Astrocyte (in vitro differentiated cells and primary cell): ENCODE measurements around the gene NAIF1. TPM values are rescaled to one million over a fixed set of nuclear protein-coding genes. Genes with fewer than 3 reads are reported as not detected.

Source experiments
- DNase-seq: peaks from one replicate; pipeline ENCODE4 v3.0.0-alpha.2; 2010; ENCODE audit warnings: low read depth
- FAIRE-seq: peaks from 2 replicates; lab custom pipeline; 2011; peaks lifted over from hg19 to GRCh38; lab: Jason Lieb, UNC
- H2AFZ ChIP-seq: 2 replicates; pipeline ENCODE4 v1.6.0; 2012; ENCODE audit warnings: low read depth, low read length, inconsistent platforms
- H3K27ac ChIP-seq: 2 replicates; pipeline ENCODE4 v1.5.1; 2011; ENCODE audit warnings: low read depth, low read length, inconsistent platforms
- H3K27me3 ChIP-seq: 2 replicates; pipeline ENCODE4 v1.6.0; 2011; ENCODE audit warnings: low read length, inconsistent platforms; ENCODE audit not compliant: insufficient read depth
- H3K36me3 ChIP-seq: 2 replicates; pipeline ENCODE4 v1.5.1; 2011; ENCODE audit warnings: low read length, inconsistent platforms; ENCODE audit not compliant: insufficient read depth
- H3K4me1 ChIP-seq: 2 replicates; pipeline ENCODE4 v1.5.1; 2011; ENCODE audit warnings: low read length, inconsistent platforms; ENCODE audit not compliant: insufficient read depth
- H3K4me2 ChIP-seq: 2 replicates; pipeline ENCODE4 v1.6.0; 2012; ENCODE audit warnings: low read length, inconsistent platforms
- H3K4me3 ChIP-seq: 2 replicates; pipeline ENCODE4 v1.5.1; 2011; ENCODE audit warnings: low read depth, mild to moderate bottlenecking, low read length, inconsistent platforms; ENCODE audit not compliant: insufficient read depth
- H3K79me2 ChIP-seq: 2 replicates; pipeline ENCODE4 v1.6.0; 2012; ENCODE audit warnings: mild to moderate bottlenecking, low read length, inconsistent platforms; ENCODE audit not compliant: insufficient read depth
- H3K9ac ChIP-seq: 2 replicates; pipeline ENCODE4 v1.6.0; 2012; ENCODE audit warnings: mild to moderate bottlenecking, low read length, inconsistent platforms
- H3K9me3 ChIP-seq: 2 replicates; pipeline ENCODE4 v1.5.1; 2012; ENCODE audit warnings: low read depth, mild to moderate bottlenecking, low read length, inconsistent platforms; ENCODE audit not compliant: insufficient read depth
- H4K20me1 ChIP-seq: 2 replicates; pipeline ENCODE4 v1.6.0; 2012; ENCODE audit warnings: low read length, inconsistent platforms; ENCODE audit not compliant: insufficient read depth
- H3K27ac Mint-ChIP-seq: one replicate; pipeline ENCODE4 v1.8.0; 2021; ENCODE audit warnings: mild to moderate bottlenecking, mixed read lengths; ENCODE audit not compliant: unreplicated experiment
- H3K27me3 Mint-ChIP-seq: one replicate; pipeline ENCODE4 v1.8.0; 2021; ENCODE audit warnings: low read depth, mixed read lengths; ENCODE audit not compliant: unreplicated experiment
- H3K36me3 Mint-ChIP-seq: one replicate; pipeline ENCODE4 v1.8.0; 2021; ENCODE audit warnings: low read depth, mixed read lengths; ENCODE audit not compliant: unreplicated experiment
- H3K4me1 Mint-ChIP-seq: one replicate; pipeline ENCODE4 v1.8.0; 2021; ENCODE audit warnings: low read depth, mixed read lengths; ENCODE audit not compliant: unreplicated experiment
- H3K4me3 Mint-ChIP-seq: one replicate; pipeline ENCODE4 v1.8.0; 2021; ENCODE audit warnings: mild to moderate bottlenecking, moderate library complexity, mixed read lengths; ENCODE audit not compliant: unreplicated experiment
- H3K9me3 Mint-ChIP-seq: one replicate; pipeline ENCODE4 v1.8.0; 2021; ENCODE audit warnings: mild to moderate bottlenecking, mixed read lengths; ENCODE audit not compliant: unreplicated experiment
- EZH2 ChIP-seq: IDR thresholded peaks from 2 replicates; pipeline ENCODE4 v1.6.1; 2012; ENCODE audit warnings: mild to moderate bottlenecking, low read length, inconsistent platforms; ENCODE audit not compliant: insufficient read depth
- total RNA-seq: library from RNA; stranded (reverse); gene quantifications from 2 replicates; pipeline ENCODE4 v1.2.1, GENCODE V29; 2021
- TF ChIP-seq, protein P1 (sequence below): IDR thresholded peaks from 2 replicates; pipeline ENCODE4 v1.5.1; 2011; ENCODE audit warnings: low read depth, mild to moderate bottlenecking, inconsistent platforms, low read length, moderate library complexity; ENCODE audit not compliant: insufficient read depth

The NAIF1 gene
- total RNA-seq, 1 donor from 2014 or later = 10.2 TPM

DNA sequence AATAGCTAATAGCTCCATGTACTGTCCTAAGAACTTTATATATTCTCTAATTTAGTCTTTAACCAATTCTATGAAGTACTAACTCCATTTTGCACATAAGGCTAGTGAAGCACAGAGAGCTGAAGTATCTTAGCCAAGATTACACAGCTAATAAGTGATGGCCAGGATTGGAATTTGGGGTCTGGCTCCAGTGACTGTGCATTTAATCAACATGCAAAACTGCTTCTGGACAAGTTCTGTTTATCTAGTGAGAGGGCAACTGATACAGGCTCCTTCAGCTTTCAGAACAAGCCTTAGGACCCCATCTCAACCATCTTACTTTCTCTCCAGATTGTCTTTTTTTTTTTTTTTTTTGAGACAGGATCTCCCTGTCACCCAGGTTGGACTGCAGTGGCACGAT, 22.2 kb upstream of the NAIF1 start:
- H3K27ac Mint-ChIP-seq = no peak overlapping the region
- no peak for FAIRE-seq
- TF ChIP-seq EZH2 = no peak
- TF ChIP-seq, protein P1, sequence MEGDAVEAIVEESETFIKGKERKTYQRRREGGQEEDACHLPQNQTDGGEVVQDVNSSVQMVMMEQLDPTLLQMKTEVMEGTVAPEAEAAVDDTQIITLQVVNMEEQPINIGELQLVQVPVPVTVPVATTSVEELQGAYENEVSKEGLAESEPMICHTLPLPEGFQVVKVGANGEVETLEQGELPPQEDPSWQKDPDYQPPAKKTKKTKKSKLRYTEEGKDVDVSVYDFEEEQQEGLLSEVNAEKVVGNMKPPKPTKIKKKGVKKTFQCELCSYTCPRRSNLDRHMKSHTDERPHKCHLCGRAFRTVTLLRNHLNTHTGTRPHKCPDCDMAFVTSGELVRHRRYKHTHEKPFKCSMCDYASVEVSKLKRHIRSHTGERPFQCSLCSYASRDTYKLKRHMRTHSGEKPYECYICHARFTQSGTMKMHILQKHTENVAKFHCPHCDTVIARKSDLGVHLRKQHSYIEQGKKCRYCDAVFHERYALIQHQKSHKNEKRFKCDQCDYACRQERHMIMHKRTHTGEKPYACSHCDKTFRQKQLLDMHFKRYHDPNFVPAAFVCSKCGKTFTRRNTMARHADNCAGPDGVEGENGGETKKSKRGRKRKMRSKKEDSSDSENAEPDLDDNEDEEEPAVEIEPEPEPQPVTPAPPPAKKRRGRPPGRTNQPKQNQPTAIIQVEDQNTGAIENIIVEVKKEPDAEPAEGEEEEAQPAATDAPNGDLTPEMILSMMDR = no peak
- peaks cover 73% of the 10 kb centered on the region for H3K79me2 ChIP-seq
- no peak overlapping the region for H3K4me3 ChIP-seq
- peaks cover 34% of the 10 kb centered on the region for H3K4me1 ChIP-seq
- H3K9me3 Mint-ChIP-seq = no peaks in the 10 kb centered on the region
- no peaks in the 10 kb centered on the region for H3K9me3 ChIP-seq
- H3K36me3 Mint-ChIP-seq = peaks cover 4% of the 10 kb centered on the region
- H3K4me3 Mint-ChIP-seq = no peak overlapping the region
- H3K9ac ChIP-seq = no peak overlapping the region
- no peak overlapping the region for H3K4me2 ChIP-seq
- peaks cover 18% of the 10 kb centered on the region for H4K20me1 ChIP-seq
- peaks cover 4% of the 10 kb centered on the region for H3K36me3 ChIP-seq
- H3K4me1 Mint-ChIP-seq = peaks cover 9% of the 10 kb centered on the region
- no peaks in the 10 kb centered on the region for H3K27me3 ChIP-seq
- DNase-seq = no peak
- no peak overlapping the region for H3K27ac ChIP-seq
- H3K27me3 Mint-ChIP-seq = no peaks in the 10 kb centered on the region
- H2AFZ ChIP-seq = no peak overlapping the region

DNA sequence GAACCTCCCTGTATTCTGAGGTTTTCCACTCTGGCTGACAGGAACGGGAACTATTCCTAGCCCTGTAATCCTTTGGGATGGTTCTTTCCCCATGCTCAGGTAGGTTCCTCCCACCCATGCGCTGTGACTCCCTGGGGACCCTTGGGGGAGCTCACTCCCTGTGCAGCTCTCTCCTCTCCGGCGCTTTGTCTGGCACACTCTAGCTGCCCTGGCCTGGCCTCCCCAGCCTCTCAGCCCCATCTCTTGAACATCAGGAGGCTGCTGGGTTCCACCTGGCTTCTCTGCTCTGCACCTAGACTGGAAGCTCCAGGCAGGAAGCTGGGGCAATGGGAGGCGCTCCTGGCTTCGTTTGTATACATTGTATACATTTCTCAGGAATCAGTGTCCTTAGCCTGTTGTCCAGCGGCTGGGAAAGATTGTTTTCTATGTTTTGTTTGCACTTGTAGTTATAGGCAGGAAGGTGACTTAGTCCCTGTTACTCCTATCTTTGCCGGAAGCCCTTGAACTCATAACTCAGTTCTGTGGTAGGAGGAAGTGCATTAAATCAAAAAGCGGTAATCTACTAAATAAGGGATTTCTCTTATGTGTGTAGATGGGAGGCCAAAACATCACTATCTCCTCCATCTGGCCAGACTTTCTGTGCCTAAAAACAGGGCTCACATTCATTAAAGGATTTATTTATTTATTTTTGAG, 21.3 kb upstream of the NAIF1 start:
- no peaks in the 10 kb centered on the region for H3K9me3 Mint-ChIP-seq

More for the DNA sequence above, 21.3 kb upstream of the NAIF1 start:
- no peak overlapping the region for H3K27ac ChIP-seq
- no peak overlapping the region for H3K4me2 ChIP-seq
- Mint-ChIP-seq H3K36me3 (peaks cover 4% of the 10 kb centered on the region), H3K4me1 (peaks cover 6% of the 10 kb centered on the region), H3K4me3 (no peak overlapping the region), H3K27ac (no peak overlapping the region), H3K27me3 (no peaks in the 10 kb centered on the region)
- H4K20me1 ChIP-seq = peaks cover 20% of the 10 kb centered on the region
- peaks cover 4% of the 10 kb centered on the region for H3K36me3 ChIP-seq
- H3K79me2 ChIP-seq = peaks cover 76% of the 10 kb centered on the region
- no peak overlapping the region for H2AFZ ChIP-seq
- no peak for DNase-seq
- H3K4me3 ChIP-seq = no peak overlapping the region
- H3K9me3 ChIP-seq = no peaks in the 10 kb centered on the region
- H3K27me3 ChIP-seq = no peaks in the 10 kb centered on the region
- H3K9ac ChIP-seq = no peak overlapping the region
- TF ChIP-seq, protein P1 = no peak
- no peak for TF ChIP-seq EZH2
- no peak for FAIRE-seq
- H3K4me1 ChIP-seq = peaks cover 26% of the 10 kb centered on the region
